ENCODE results near the gene HIVEP3. TPM values are rescaled to one million over a fixed set of nuclear protein-coding genes. Genes with fewer than 3 reads are reported as not detected.

HIVEP3 gene
- total RNA-seq, 2 donors from 2014 or later: 0.13 to 0.99 TPM

- no peak overlapping the region for H3K27ac ChIP-seq (ENCODE audit: low read depth, low read length)
- peaks cover 4% of the 10 kb centered on the region for H3K27me3 Mint-ChIP-seq (ENCODE audit: insufficient read depth)
- H3K27me3 ChIP-seq (ENCODE audit: control insufficient read depth, insufficient read depth, low read length, poor library complexity, severe bottlenecking): no peaks in the 10 kb centered on the region
- H3K4me3 ChIP-seq (ENCODE audit: low read length): no peak overlapping the region
- H3K36me3 ChIP-seq (ENCODE audit: control insufficient read depth, insufficient read depth, low read length): no peaks in the 10 kb centered on the region
- no peak overlapping the region for H3K4me3 Mint-ChIP-seq
- H3K36me3 Mint-ChIP-seq (ENCODE audit: low read depth): no peaks in the 10 kb centered on the region
- no peak overlapping the region for H3K27ac Mint-ChIP-seq
- H3K9me3 ChIP-seq (ENCODE audit: control insufficient read depth, low read length): no peaks in the 10 kb centered on the region
- no peaks in the 10 kb centered on the region for H3K9me3 Mint-ChIP-seq
- no peak for DNase-seq
- H3K4me1 ChIP-seq (ENCODE audit: control insufficient read depth, insufficient read depth, low read length): no peaks in the 10 kb centered on the region
- peaks cover 4% of the 10 kb centered on the region for H3K4me1 Mint-ChIP-seq
- H3K9ac ChIP-seq (ENCODE audit: extremely low read depth, low read length, poor library complexity, severe bottlenecking): no peak overlapping the region
- TF ChIP-seq, protein P1, sequence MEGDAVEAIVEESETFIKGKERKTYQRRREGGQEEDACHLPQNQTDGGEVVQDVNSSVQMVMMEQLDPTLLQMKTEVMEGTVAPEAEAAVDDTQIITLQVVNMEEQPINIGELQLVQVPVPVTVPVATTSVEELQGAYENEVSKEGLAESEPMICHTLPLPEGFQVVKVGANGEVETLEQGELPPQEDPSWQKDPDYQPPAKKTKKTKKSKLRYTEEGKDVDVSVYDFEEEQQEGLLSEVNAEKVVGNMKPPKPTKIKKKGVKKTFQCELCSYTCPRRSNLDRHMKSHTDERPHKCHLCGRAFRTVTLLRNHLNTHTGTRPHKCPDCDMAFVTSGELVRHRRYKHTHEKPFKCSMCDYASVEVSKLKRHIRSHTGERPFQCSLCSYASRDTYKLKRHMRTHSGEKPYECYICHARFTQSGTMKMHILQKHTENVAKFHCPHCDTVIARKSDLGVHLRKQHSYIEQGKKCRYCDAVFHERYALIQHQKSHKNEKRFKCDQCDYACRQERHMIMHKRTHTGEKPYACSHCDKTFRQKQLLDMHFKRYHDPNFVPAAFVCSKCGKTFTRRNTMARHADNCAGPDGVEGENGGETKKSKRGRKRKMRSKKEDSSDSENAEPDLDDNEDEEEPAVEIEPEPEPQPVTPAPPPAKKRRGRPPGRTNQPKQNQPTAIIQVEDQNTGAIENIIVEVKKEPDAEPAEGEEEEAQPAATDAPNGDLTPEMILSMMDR (conservative IDR thresholded peaks at IDR 0.05): no peak
- 89 to 92% methylated on average over 16 to 21 of the region's 21 CpGs for WGBS, 2 experiments (ENCODE audit: insufficient coverage in 1 of 2, insufficient read length in 1 of 2)
Observed at GRCh38 chr1:41739061-41739955, 179.4 kb downstream of the HIVEP3 start.

DNA sequence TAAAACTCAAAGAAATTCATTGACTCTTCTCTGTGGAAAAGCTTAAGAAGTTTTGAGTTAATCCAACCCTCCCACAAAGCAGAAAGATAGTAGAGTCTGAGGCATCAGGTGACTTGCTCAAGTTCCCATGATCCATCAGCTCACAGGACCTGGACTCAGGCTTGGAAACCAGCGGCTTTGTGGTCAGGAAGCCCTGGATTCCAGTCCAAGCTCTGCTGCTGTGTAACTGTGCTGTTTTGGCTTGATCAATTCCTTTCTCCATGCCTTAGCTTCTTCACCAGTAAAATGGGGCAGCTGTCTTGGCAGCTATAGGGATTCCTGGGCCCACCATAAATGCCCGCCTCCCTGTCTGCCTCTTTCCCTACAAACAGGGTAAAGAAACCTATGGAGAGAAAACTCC, 180.2 kb downstream of the HIVEP3 start:
- DNase-seq: no peak
- TF ChIP-seq, protein P1 (conservative IDR thresholded peaks at IDR 0.05): no peak
- no peak overlapping the region for H3K27ac Mint-ChIP-seq
- no peaks in the 10 kb centered on the region for H3K9me3 Mint-ChIP-seq
- peaks cover 4% of the 10 kb centered on the region for H3K27me3 Mint-ChIP-seq (ENCODE audit: insufficient read depth)
- Histone ChIP-seq H3K4me3 (ENCODE audit: low read length) (no peak overlapping the region), H3K36me3 (ENCODE audit: control insufficient read depth, insufficient read depth, low read length) (no peaks in the 10 kb centered on the region), H3K4me1 (ENCODE audit: control insufficient read depth, insufficient read depth, low read length) (no peaks in the 10 kb centered on the region), H3K9me3 (ENCODE audit: control insufficient read depth, low read length) (no peaks in the 10 kb centered on the region), H3K27ac (ENCODE audit: low read depth, low read length) (no peak overlapping the region), H3K27me3 (ENCODE audit: control insufficient read depth, insufficient read depth, low read length, poor library complexity, severe bottlenecking) (no peaks in the 10 kb centered on the region), H3K9ac (ENCODE audit: extremely low read depth, low read length, poor library complexity, severe bottlenecking) (no peak overlapping the region)
- whole genome bisulfite sequencing, 2 experiments (ENCODE audit: insufficient coverage in 1 of 2, insufficient read length in 1 of 2): 87 to 100% methylated on average over 2 of the region's 2 CpGs
- H3K4me1 Mint-ChIP-seq: peaks cover 4% of the 10 kb centered on the region
- H3K4me3 Mint-ChIP-seq: no peak overlapping the region
- H3K36me3 Mint-ChIP-seq (ENCODE audit: low read depth): no peaks in the 10 kb centered on the region

DNA sequence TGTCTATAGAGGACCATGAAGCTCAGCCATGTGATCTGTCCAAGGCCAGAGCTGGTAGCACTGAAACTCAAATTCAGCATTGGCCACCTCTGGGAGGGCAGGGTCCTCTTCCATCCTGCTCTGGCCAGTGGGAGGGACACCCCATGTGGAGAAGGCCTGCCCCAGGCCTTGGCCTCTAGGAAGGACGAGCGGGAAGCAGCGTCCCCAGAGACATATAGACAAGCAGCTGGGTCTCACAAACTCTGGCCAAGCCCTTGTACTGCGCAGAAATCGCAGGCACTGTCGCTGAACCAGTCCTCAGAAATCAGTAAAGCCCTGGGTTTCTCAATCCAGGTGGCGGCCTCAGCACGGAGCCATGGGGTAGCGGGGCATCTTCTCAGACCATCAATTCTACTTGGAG, 180.7 kb downstream of the HIVEP3 start:
- no peaks in the 10 kb centered on the region for H3K36me3 ChIP-seq (ENCODE audit: control insufficient read depth, insufficient read depth, low read length)
- H3K4me3 ChIP-seq (ENCODE audit: low read length): no peak overlapping the region
- H3K27me3 ChIP-seq (ENCODE audit: control insufficient read depth, insufficient read depth, low read length, poor library complexity, severe bottlenecking): no peaks in the 10 kb centered on the region
- TF ChIP-seq, protein P1 (conservative IDR thresholded peaks at IDR 0.05): no peak
- no peak for DNase-seq
- H3K4me1 ChIP-seq (ENCODE audit: control insufficient read depth, insufficient read depth, low read length): no peaks in the 10 kb centered on the region
- Mint-ChIP-seq H3K9me3 (no peaks in the 10 kb centered on the region), H3K4me1 (peaks cover 4% of the 10 kb centered on the region), H3K27me3 (ENCODE audit: insufficient read depth) (peaks cover 4% of the 10 kb centered on the region), H3K4me3 (no peak overlapping the region), H3K36me3 (ENCODE audit: low read depth) (no peaks in the 10 kb centered on the region), H3K27ac (no peak overlapping the region)
- H3K9ac ChIP-seq (ENCODE audit: extremely low read depth, low read length, poor library complexity, severe bottlenecking): no peak overlapping the region
- WGBS, 2 experiments (ENCODE audit: insufficient coverage in 1 of 2, insufficient read length in 1 of 2): 94 to 98% methylated on average over 7 to 9 of the region's 9 CpGs
- no peak overlapping the region for H3K27ac ChIP-seq (ENCODE audit: low read depth, low read length)
- no peaks in the 10 kb centered on the region for H3K9me3 ChIP-seq (ENCODE audit: control insufficient read depth, low read length)
